Measurements from ENCODE around the gene SPRYD4.

SPRYD4 gene

DNA sequence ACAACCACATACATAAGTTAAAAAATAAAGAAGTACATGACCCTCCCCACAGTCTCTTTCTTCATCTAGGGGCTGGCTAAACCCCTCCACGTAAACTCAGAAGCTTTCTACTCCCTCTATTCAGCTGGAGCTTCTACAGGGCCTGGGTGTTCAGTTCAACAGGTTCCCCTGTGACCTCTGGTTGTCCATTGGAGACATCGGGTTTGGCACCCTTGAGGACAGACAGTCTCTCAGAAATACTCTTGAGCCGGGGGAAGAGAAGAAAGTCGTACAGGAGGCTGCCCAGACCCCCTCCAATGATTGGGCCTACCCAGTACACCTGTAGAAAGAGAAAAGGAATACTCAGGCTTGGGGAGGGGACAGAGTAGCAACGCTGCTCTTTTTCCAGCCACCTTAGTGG, 17.2 kb upstream of the SPRYD4 start:
- no peaks in the 10 kb centered on the region for H3F3A ChIP-seq (ENCODE audit: insufficient read depth, low read length)
- H3K4me3 ChIP-seq (ENCODE audit: low read depth, low read length, poor library complexity, severe bottlenecking), result no peak overlapping the region
- no peaks in the 10 kb centered on the region for H4K20me1 ChIP-seq (ENCODE audit: insufficient read depth, low read length)
- H3K4me1 ChIP-seq (ENCODE audit: insufficient read depth, low read length, severe bottlenecking), result peaks cover 18% of the 10 kb centered on the region
- no peaks in the 10 kb centered on the region for H3K79me2 ChIP-seq (ENCODE audit: insufficient read depth, low read length)
- no peak overlapping the region for H3K9ac ChIP-seq (ENCODE audit: low read length)
- H3K27me3 ChIP-seq (ENCODE audit: insufficient read depth, low read length), result no peaks in the 10 kb centered on the region
- no peaks in the 10 kb centered on the region for H3K9me3 ChIP-seq (ENCODE audit: low read length)
- H3K9me2 ChIP-seq (ENCODE audit: low read depth, low read length), result no peaks in the 10 kb centered on the region
- H2AFZ ChIP-seq (ENCODE audit: low read length), result no peak overlapping the region
- no peak for TF ChIP-seq EZH2 (IDR thresholded peaks at IDR 0.05; ENCODE audit: borderline replicate concordance, low read length)
- TF ChIP-seq, protein P1, sequence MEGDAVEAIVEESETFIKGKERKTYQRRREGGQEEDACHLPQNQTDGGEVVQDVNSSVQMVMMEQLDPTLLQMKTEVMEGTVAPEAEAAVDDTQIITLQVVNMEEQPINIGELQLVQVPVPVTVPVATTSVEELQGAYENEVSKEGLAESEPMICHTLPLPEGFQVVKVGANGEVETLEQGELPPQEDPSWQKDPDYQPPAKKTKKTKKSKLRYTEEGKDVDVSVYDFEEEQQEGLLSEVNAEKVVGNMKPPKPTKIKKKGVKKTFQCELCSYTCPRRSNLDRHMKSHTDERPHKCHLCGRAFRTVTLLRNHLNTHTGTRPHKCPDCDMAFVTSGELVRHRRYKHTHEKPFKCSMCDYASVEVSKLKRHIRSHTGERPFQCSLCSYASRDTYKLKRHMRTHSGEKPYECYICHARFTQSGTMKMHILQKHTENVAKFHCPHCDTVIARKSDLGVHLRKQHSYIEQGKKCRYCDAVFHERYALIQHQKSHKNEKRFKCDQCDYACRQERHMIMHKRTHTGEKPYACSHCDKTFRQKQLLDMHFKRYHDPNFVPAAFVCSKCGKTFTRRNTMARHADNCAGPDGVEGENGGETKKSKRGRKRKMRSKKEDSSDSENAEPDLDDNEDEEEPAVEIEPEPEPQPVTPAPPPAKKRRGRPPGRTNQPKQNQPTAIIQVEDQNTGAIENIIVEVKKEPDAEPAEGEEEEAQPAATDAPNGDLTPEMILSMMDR (IDR thresholded peaks at IDR 0.05; ENCODE audit: low read length), result no peak
- peaks cover 6% of the 10 kb centered on the region; the same call in 1 of the 2 replicates for H3K36me3 ChIP-seq (ENCODE audit: insufficient read depth, low read length)
- no peak overlapping the region for H3K27ac ChIP-seq (ENCODE audit: low read depth, low read length, poor library complexity, severe bottlenecking)
- H3K4me2 ChIP-seq (ENCODE audit: low read length), result no peak overlapping the region

DNA sequence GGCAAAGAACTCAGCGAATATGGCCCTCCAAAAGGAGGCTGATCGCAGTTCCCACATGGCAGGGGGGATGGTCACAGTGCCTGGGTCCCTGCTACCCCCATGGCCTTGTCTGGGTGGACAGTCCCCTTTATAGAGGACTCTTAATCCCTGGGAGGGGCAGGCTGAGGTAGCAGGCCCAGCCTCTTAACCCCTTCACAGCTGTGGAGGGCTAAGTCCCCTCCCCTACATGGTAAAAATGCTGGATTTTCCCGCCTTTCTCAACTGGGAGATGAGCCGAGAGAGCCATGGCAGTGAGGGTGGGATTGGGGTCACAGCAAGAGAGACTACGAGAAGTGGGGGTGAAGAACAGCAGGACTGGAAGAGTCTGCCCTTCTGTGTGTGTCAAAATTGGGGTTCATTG, 13.8 kb upstream of the SPRYD4 start, which contains the start of gene MIP:
Gene MIP, minus strand, starts transcription at position 101 of the 400 bp plus-strand sequence. Its CDS starts 44 bp downstream, at position 57.
- Histone ChIP-seq H2AFZ (ENCODE audit: low read length) (no peak within 1 kb of the TSS), H4K20me1 (ENCODE audit: insufficient read depth, low read length) (no peaks in the 10 kb centered on the region), H3K36me3 (ENCODE audit: insufficient read depth, low read length) (no peaks in the 10 kb centered on the region), H3K9me2 (ENCODE audit: low read depth, low read length) (no peaks in the 10 kb centered on the region), H3K4me2 (ENCODE audit: low read length) (no peak within 1 kb of the TSS), H3K4me3 (ENCODE audit: low read depth, low read length, poor library complexity, severe bottlenecking) (no peak within 1 kb of the TSS), H3K79me2 (ENCODE audit: insufficient read depth, low read length) (no peaks in the 10 kb centered on the region), H3K27me3 (ENCODE audit: insufficient read depth, low read length) (no peaks in the 10 kb centered on the region), H3F3A (ENCODE audit: insufficient read depth, low read length) (no peaks in the 10 kb centered on the region), H3K9me3 (ENCODE audit: low read length) (no peaks in the 10 kb centered on the region), H3K9ac (ENCODE audit: low read length) (no peak within 1 kb of the TSS), H3K4me1 (ENCODE audit: insufficient read depth, low read length, severe bottlenecking) (peaks cover 14% of the 10 kb centered on the region), H3K27ac (ENCODE audit: low read depth, low read length, poor library complexity, severe bottlenecking) (no peak within 1 kb of the TSS)
- TF ChIP-seq EZH2 (IDR thresholded peaks at IDR 0.05; ENCODE audit: borderline replicate concordance, low read length), result no peak
- TF ChIP-seq, protein P1 (IDR thresholded peaks at IDR 0.05; ENCODE audit: low read length), result no peak

DNA sequence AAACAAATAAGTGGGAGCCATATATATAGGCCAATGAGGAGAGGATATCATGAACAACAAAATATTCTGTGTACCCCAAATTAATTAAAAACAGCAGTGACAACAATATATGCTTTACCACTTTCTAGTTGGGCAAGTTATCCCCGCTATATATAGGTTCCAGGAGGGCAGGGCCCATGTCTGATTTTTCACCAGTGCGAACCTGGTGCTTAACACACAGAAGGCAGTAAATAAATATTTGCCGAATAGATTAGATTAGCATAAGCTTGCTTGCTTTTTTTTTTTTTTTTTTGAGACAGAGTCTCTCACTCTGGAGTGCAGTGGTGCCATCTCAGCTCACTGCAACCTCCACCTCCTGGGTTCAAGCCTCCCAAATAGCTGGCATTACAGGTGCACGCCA, 10.6 kb upstream of the SPRYD4 start:
- Histone ChIP-seq H3K27ac (ENCODE audit: low read depth, low read length, poor library complexity, severe bottlenecking) (no peak overlapping the region), H2AFZ (ENCODE audit: low read length) (no peak overlapping the region), H4K20me1 (ENCODE audit: insufficient read depth, low read length) (no peaks in the 10 kb centered on the region), H3K4me1 (ENCODE audit: insufficient read depth, low read length, severe bottlenecking) (peaks cover 19% of the 10 kb centered on the region), H3K4me2 (ENCODE audit: low read length) (no peak overlapping the region), H3K36me3 (ENCODE audit: insufficient read depth, low read length) (no peaks in the 10 kb centered on the region), H3K27me3 (ENCODE audit: insufficient read depth, low read length) (no peaks in the 10 kb centered on the region), H3K4me3 (ENCODE audit: low read depth, low read length, poor library complexity, severe bottlenecking) (no peak overlapping the region), H3F3A (ENCODE audit: insufficient read depth, low read length) (no peaks in the 10 kb centered on the region), H3K9me3 (ENCODE audit: low read length) (no peaks in the 10 kb centered on the region), H3K79me2 (ENCODE audit: insufficient read depth, low read length) (no peaks in the 10 kb centered on the region), H3K9me2 (ENCODE audit: low read depth, low read length) (no peaks in the 10 kb centered on the region), H3K9ac (ENCODE audit: low read length) (no peak overlapping the region)
- TF ChIP-seq, protein P1 (IDR thresholded peaks at IDR 0.05; ENCODE audit: low read length), result no peak

All from OCI-LY1 (cell line).